GM12874 (cell line): ENCODE results near the gene TCEAL3.

ENCODE experiments used
- CTCF ChIP-seq: IDR thresholded peaks from 2 replicates; pipeline ENCODE4 v1.5.1; 2011; ENCODE audit warnings: low read depth, mild to moderate bottlenecking, control low read depth, low read length, moderate library complexity; ENCODE audit not compliant: insufficient read depth

TCEAL3 gene

GRCh38 chrX:103607364-103608305 is at the start of gene TCEAL3:
Gene TCEAL3 (plus strand): TSS chrX:103607963. CDS start chrX:103609065, 1,102 bp downstream.
- TF ChIP-seq CTCF: no peak

- no peak for TF ChIP-seq CTCF
These were observed 47.5 kb upstream of the TCEAL3 start for GRCh38 chrX:103560256-103560655.

GRCh38 chrX:103562801-103563200 is 45.0 kb upstream of the TCEAL3 start:
- TF ChIP-seq CTCF: no peak

GRCh38 chrX:103565197-103565596 is 42.6 kb upstream of the TCEAL3 start:
- no peak for TF ChIP-seq CTCF

- no peak for TF ChIP-seq CTCF
These were observed 42.0 kb upstream of the TCEAL3 start for GRCh38 chrX:103565752-103566151.

GRCh38 chrX:103571121-103571520 is 36.6 kb upstream of the TCEAL3 start:
- TF ChIP-seq CTCF: no peak

GRCh38 chrX:103571726-103572125 is 36.0 kb upstream of the TCEAL3 start:
- TF ChIP-seq CTCF: no peak
